Pons (tissue), 1 donor: ENCODE measurements around the gene DAGLA.

ENCODE experiments used
- DNase-seq: peaks from one replicate; pipeline ENCODE4 v3.0.0-alpha.2; 2016; ENCODE audit warnings: low spot score

Gene DAGLA

GRCh38 chr11:61747192-61747966 is 67.2 kb downstream of the DAGLA start:
- DNase-seq = peak; percentile 82

- no peak for DNase-seq
Observed at GRCh38 chr11:61747967-61748285, 67.7 kb downstream of the DAGLA start.

GRCh38 chr11:61749591-61750217 is 69.5 kb downstream of the DAGLA start:
- peak; percentile 96 for DNase-seq

GRCh38 chr11:61750631-61751273 is 70.6 kb downstream of the DAGLA start:
- no peak for DNase-seq

GRCh38 chr11:61751384-61751783 is 71.2 kb downstream of the DAGLA start:
- DNase-seq = no peak

GRCh38 chr11:61752117-61752924 is 72.1 kb downstream of the DAGLA start, which contains the start of gene MYRF:
Gene MYRF, plus strand, starts transcription at chr11:61752636. Its CDS starts 109 bp downstream, at chr11:61752745.
- peak; percentile 39 for DNase-seq

- no peak for DNase-seq
Observed at GRCh38 chr11:61752925-61753521, 72.8 kb downstream of the DAGLA start.

GRCh38 chr11:61753672-61754071 is 73.5 kb downstream of the DAGLA start:
- no peak for DNase-seq

GRCh38 chr11:61754534-61755482 is 74.6 kb downstream of the DAGLA start:
- no peak for DNase-seq

- no peak for DNase-seq
Observed at GRCh38 chr11:61756147-61756451, 75.9 kb downstream of the DAGLA start.

- no peak for DNase-seq
Observed at GRCh38 chr11:61756452-61757212, 76.4 kb downstream of the DAGLA start.

- peak; percentile 61 for DNase-seq
Observed at GRCh38 chr11:61757213-61757862, 77.1 kb downstream of the DAGLA start.

GRCh38 chr11:61760946-61761345 is 80.8 kb downstream of the DAGLA start:
- DNase-seq = peak; percentile 94

GRCh38 chr11:61761440-61762222 is 81.4 kb downstream of the DAGLA start:
- no peak for DNase-seq

- no peak for DNase-seq
Observed at GRCh38 chr11:61762223-61762615, 82.0 kb downstream of the DAGLA start.

- no peak for DNase-seq
Observed at GRCh38 chr11:61762798-61763197, 82.6 kb downstream of the DAGLA start.

- DNase-seq = no peak
Observed at GRCh38 chr11:61763930-61764605, 83.9 kb downstream of the DAGLA start.

GRCh38 chr11:61764606-61765260 is 84.5 kb downstream of the DAGLA start:
- DNase-seq = no peak
